ENCODE results near the gene MAP3K14. TPM values are rescaled to one million over a fixed set of nuclear protein-coding genes. Genes with fewer than 3 reads are reported as not detected.
"Not testable (repeated sequence)": the region's sequence is repeated elsewhere in the genome, so short reads cannot be mapped to it uniquely, and the experiment has no call there.

Gene MAP3K14
- total RNA-seq, 1 experiment from 2014 or later, result 10.0 TPM

GRCh38 chr17:45256114-45256966 is 60.5 kb downstream of the MAP3K14 start:
- Mint-ChIP-seq H3K9me3 (ENCODE audit: unreplicated experiment) (no peaks in the 10 kb centered on the region), H3K4me1 (ENCODE audit: low read depth, unreplicated experiment) (no peaks in the 10 kb centered on the region), H3K4me3 (ENCODE audit: unreplicated experiment) (no peak overlapping the region), H3K27me3 (ENCODE audit: insufficient read depth, unreplicated experiment) (no peaks in the 10 kb centered on the region), H3K27ac (ENCODE audit: unreplicated experiment) (no peak overlapping the region), H3K36me3 (ENCODE audit: insufficient read depth, unreplicated experiment) (peaks cover 4% of the 10 kb centered on the region)
- Histone ChIP-seq H3K4me1 (no peaks in the 10 kb centered on the region), H3K4me3 (ENCODE audit: low read depth, low read length) (no peak overlapping the region), H3K36me3 (ENCODE audit: control insufficient read depth, insufficient read depth, low read length) (no peaks in the 10 kb centered on the region; the same call in 1 of the 2 replicates), H3K9me3 (no peaks in the 10 kb centered on the region), H3K27me3 (replicated peaks; ENCODE audit: control insufficient read depth, insufficient read depth, low read length) (no peaks in the 10 kb centered on the region)
- ChIA-PET CTCF (interaction anchor here (0.7 to 2.5 kb wide), 2 partner anchors 9 to 52 kb away, joined by 3 to 7 read pairs; no protein-coding TSS in a partner anchor), POLR2A (no interaction called here)
- peak in 1 of 2 experiments; percentile 13 for TF ChIP-seq CTCF (IDR thresholded peaks at IDR 0.05; ENCODE audit: insufficient read depth in 1 of 2, low read depth in 1 of 2, low read length in 1 of 2, severe bottlenecking in 1 of 2, unreplicated experiment in 1 of 2)
- BruUV-seq (replicated peaks), result no TSS peak
- intact Hi-C loops (cut with micrococcal nuclease; ENCODE audit: unreplicated experiment), result no loop called here
- DNase-seq, result no peak

GRCh38 chr17:45255358-45255757 is 61.5 kb downstream of the MAP3K14 start:
- H3K27me3 Mint-ChIP-seq (ENCODE audit: insufficient read depth, unreplicated experiment), result no peaks in the 10 kb centered on the region
- POLR2A ChIA-PET, result no interaction called here
- intact Hi-C loops (cut with micrococcal nuclease; ENCODE audit: unreplicated experiment), result no loop called here

GRCh38 chr17:45253879-45254278 is 62.9 kb downstream of the MAP3K14 start:
- no peak for DNase-seq
- Histone ChIP-seq H3K36me3 (ENCODE audit: control insufficient read depth, insufficient read depth, low read length) (peaks cover 2% of the 10 kb centered on the region; the same call in 1 of the 2 replicates), H3K9me3 (no peaks in the 10 kb centered on the region), H3K4me3 (ENCODE audit: low read depth, low read length) (no peak overlapping the region), H3K4me1 (peaks cover 2% of the 10 kb centered on the region; the same call in 1 of the 2 replicates), H3K27me3 (replicated peaks; ENCODE audit: control insufficient read depth, insufficient read depth, low read length) (no peaks in the 10 kb centered on the region)
- BruUV-seq (replicated peaks), result no TSS peak
- Mint-ChIP-seq H3K27me3 (ENCODE audit: insufficient read depth, unreplicated experiment) (no peaks in the 10 kb centered on the region), H3K27ac (ENCODE audit: unreplicated experiment) (no peak overlapping the region), H3K9me3 (ENCODE audit: unreplicated experiment) (no peaks in the 10 kb centered on the region), H3K4me1 (ENCODE audit: low read depth, unreplicated experiment) (no peaks in the 10 kb centered on the region), H3K4me3 (ENCODE audit: unreplicated experiment) (no peak overlapping the region), H3K36me3 (ENCODE audit: insufficient read depth, unreplicated experiment) (peaks cover 4% of the 10 kb centered on the region)
- TF ChIP-seq CTCF (IDR thresholded peaks at IDR 0.05; ENCODE audit: insufficient read depth in 1 of 2, low read depth in 1 of 2, low read length in 1 of 2, severe bottlenecking in 1 of 2, unreplicated experiment in 1 of 2), result no peak
- POLR2A ChIA-PET, result interaction anchor here (0.5 kb wide), 1 partner anchor 119 kb away, joined by 5 read pairs; no protein-coding TSS in a partner anchor
- intact Hi-C loops (cut with micrococcal nuclease; ENCODE audit: unreplicated experiment), result no loop called here
- CTCF ChIA-PET, result no interaction called here

More at GRCh38 chr17:45255358-45255757, 61.5 kb downstream of the MAP3K14 start:
- no TSS peak for BruUV-seq (replicated peaks)
- Mint-ChIP-seq H3K36me3 (ENCODE audit: insufficient read depth, unreplicated experiment) (peaks cover 4% of the 10 kb centered on the region), H3K27ac (ENCODE audit: unreplicated experiment) (no peak overlapping the region), H3K4me3 (ENCODE audit: unreplicated experiment) (no peak overlapping the region), H3K4me1 (ENCODE audit: low read depth, unreplicated experiment) (no peaks in the 10 kb centered on the region), H3K9me3 (ENCODE audit: unreplicated experiment) (no peaks in the 10 kb centered on the region)
- H3K4me1 ChIP-seq, result no peaks in the 10 kb centered on the region
- CTCF ChIA-PET, result interaction anchor here (0.6 to 2.5 kb wide), 3 partner anchors 8 to 100 kb away, joined by 3 to 7 read pairs (median 5); no protein-coding TSS in a partner anchor
- no peaks in the 10 kb centered on the region for H3K27me3 ChIP-seq (replicated peaks; ENCODE audit: control insufficient read depth, insufficient read depth, low read length)
- no peaks in the 10 kb centered on the region for H3K9me3 ChIP-seq
- no peak for DNase-seq
- no peak for TF ChIP-seq CTCF (IDR thresholded peaks at IDR 0.05; ENCODE audit: insufficient read depth in 1 of 2, low read depth in 1 of 2, low read length in 1 of 2, severe bottlenecking in 1 of 2, unreplicated experiment in 1 of 2)
- peaks cover 2% of the 10 kb centered on the region; the same call in 1 of the 2 replicates for H3K36me3 ChIP-seq (ENCODE audit: control insufficient read depth, insufficient read depth, low read length)
- no peak overlapping the region for H3K4me3 ChIP-seq (ENCODE audit: low read depth, low read length)

GRCh38 chr17:45253237-45253636 is 63.6 kb downstream of the MAP3K14 start:
- H3K27me3 Mint-ChIP-seq (ENCODE audit: insufficient read depth, unreplicated experiment); H3K4me1 ChIP-seq; DNase-seq; H3K4me3 ChIP-seq (ENCODE audit: low read depth, low read length); H3K9me3 ChIP-seq; H3K9me3 Mint-ChIP-seq (ENCODE audit: unreplicated experiment); BruUV-seq (replicated peaks); H3K27me3 ChIP-seq (replicated peaks; ENCODE audit: control insufficient read depth, insufficient read depth, low read length); H3K27ac Mint-ChIP-seq (ENCODE audit: unreplicated experiment); H3K4me1 Mint-ChIP-seq (ENCODE audit: low read depth, unreplicated experiment); H3K36me3 Mint-ChIP-seq (ENCODE audit: insufficient read depth, unreplicated experiment); intact Hi-C loops (cut with micrococcal nuclease; ENCODE audit: unreplicated experiment); H3K36me3 ChIP-seq (ENCODE audit: control insufficient read depth, insufficient read depth, low read length); CTCF ChIA-PET; H3K4me3 Mint-ChIP-seq (ENCODE audit: unreplicated experiment): not testable (repeated sequence)
- POLR2A ChIA-PET, result interaction anchor here (0.5 kb wide), 1 partner anchor 119 kb away, joined by 5 read pairs; no protein-coding TSS in a partner anchor

Data from Caco-2 (cell line).